Nephron (organoid): ENCODE measurements around the gene SLCO1B3.
A peak's percentile ranks its signal among the peaks of the same experiment; 100 is the strongest.

Experiments used
- H3K27ac Mint-ChIP-seq, 3 experiments: 2 replicates each; pipeline ENCODE4 v1.8.0; 2020; ENCODE audit warnings: mixed read lengths in 3 of 3, mild to moderate bottlenecking in 2 of 3, moderate library complexity in 1 of 3
- H3K27me3 Mint-ChIP-seq: 2 replicates; pipeline ENCODE4 v1.8.0; 2021; ENCODE audit warnings: low read depth, mild to moderate bottlenecking, moderate library complexity, mixed read lengths
- H3K36me3 Mint-ChIP-seq: 2 replicates; pipeline ENCODE4 v1.8.0; 2020; ENCODE audit warnings: low read depth, mixed read lengths
- H3K4me1 Mint-ChIP-seq: 2 replicates; pipeline ENCODE4 v1.8.0; 2020; ENCODE audit warnings: mixed read lengths
- H3K4me3 Mint-ChIP-seq, 3 experiments: 2 replicates each; pipeline ENCODE4 v1.8.0; 2020; ENCODE audit warnings: mild to moderate bottlenecking in 3 of 3, mixed read lengths in 3 of 3, moderate library complexity in 2 of 3
- H3K9me3 Mint-ChIP-seq: 2 replicates; pipeline ENCODE4 v1.8.0; 2020; ENCODE audit warnings: mixed read lengths
- TF ChIP-seq, protein P1 (sequence below), 3 experiments: fragments of 200-600 bp; sonication (generic); IDR thresholded peaks; one replicate each; pipeline ENCODE4 v1.5.0; 2021; ENCODE audit warnings: antibody characterized with exemption in 3 of 3; ENCODE audit not compliant: unreplicated experiment in 3 of 3

SLCO1B3 gene

DNA sequence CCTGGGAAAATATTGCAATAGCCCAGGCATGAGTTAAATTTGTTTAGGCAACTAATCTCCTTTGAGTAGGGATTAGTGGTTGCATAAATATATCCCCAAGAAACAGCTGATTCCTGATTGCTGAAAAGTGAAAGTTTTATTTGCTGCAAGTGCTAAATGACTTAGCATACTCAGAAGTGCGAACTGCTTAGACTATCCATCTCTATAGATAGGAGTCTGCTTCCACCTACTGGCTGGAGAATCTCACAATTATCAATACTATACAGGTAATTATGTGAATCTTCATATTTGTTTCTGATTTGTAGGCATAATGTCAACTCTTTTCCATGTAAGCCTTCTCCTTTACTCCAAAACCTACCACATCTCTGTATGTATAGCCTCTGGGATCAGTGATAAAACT is 12.0 kb upstream of the SLCO1B3 start:
- TF ChIP-seq, protein P1, sequence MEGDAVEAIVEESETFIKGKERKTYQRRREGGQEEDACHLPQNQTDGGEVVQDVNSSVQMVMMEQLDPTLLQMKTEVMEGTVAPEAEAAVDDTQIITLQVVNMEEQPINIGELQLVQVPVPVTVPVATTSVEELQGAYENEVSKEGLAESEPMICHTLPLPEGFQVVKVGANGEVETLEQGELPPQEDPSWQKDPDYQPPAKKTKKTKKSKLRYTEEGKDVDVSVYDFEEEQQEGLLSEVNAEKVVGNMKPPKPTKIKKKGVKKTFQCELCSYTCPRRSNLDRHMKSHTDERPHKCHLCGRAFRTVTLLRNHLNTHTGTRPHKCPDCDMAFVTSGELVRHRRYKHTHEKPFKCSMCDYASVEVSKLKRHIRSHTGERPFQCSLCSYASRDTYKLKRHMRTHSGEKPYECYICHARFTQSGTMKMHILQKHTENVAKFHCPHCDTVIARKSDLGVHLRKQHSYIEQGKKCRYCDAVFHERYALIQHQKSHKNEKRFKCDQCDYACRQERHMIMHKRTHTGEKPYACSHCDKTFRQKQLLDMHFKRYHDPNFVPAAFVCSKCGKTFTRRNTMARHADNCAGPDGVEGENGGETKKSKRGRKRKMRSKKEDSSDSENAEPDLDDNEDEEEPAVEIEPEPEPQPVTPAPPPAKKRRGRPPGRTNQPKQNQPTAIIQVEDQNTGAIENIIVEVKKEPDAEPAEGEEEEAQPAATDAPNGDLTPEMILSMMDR (IDR thresholded peaks at IDR 0.05; ENCODE audit: unreplicated experiment in 3 of 3), result peak; percentile 44 to 52 (median 47)
- H3K4me1 Mint-ChIP-seq, result no peaks in the 10 kb centered on the region
- no peaks in the 10 kb centered on the region for H3K27me3 Mint-ChIP-seq
- H3K4me3 Mint-ChIP-seq, result no peak overlapping the region
- H3K9me3 Mint-ChIP-seq, result no peaks in the 10 kb centered on the region
- H3K36me3 Mint-ChIP-seq, result no peaks in the 10 kb centered on the region
- no peak overlapping the region for H3K27ac Mint-ChIP-seq

DNA sequence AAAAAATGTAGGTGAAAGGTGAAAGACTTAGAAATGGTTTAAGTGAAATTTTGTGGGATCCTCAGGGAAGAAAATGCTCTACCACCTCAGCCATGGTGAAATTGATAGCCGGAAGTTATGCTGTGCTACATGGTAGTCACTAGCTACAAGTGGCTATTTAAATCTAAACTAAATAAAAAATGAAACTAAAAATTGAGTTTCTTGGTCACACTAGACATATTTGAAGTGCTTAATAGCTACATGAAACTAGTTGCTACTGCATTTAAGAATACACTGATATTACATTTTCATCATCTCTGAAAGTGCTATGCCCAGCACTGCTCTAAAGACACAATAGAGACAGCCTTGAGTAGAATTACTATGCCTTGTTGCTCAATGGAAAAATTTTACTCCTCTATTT is 10.3 kb upstream of the SLCO1B3 start:
- H3K27ac Mint-ChIP-seq, result no peak overlapping the region
- no peaks in the 10 kb centered on the region for H3K9me3 Mint-ChIP-seq
- no peak overlapping the region for H3K4me3 Mint-ChIP-seq
- no peaks in the 10 kb centered on the region for H3K27me3 Mint-ChIP-seq
- TF ChIP-seq, protein P1 (IDR thresholded peaks at IDR 0.05; ENCODE audit: unreplicated experiment in 3 of 3), result no peak
- H3K36me3 Mint-ChIP-seq, result no peaks in the 10 kb centered on the region
- H3K4me1 Mint-ChIP-seq, result no peaks in the 10 kb centered on the region

DNA sequence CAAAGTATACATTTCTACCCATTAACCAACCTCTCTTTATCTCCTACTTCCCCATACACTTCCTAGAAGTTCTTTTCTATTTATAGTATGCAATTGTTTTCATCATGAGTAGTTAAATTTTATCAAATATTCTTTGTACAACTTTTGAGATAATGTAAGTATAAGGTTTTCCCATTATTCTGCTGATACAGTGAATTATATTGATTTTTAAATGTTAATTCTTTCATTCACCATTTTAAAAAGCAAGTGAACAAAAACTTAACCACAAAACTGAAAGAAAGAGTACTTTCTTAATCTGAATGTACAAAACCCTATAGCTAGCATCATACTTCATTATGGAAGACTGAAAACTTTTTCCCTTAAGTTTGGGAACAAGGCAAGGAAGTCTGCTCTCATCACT is 9.5 kb upstream of the SLCO1B3 start:
- Mint-ChIP-seq H3K27me3 (no peaks in the 10 kb centered on the region), H3K36me3 (no peaks in the 10 kb centered on the region), H3K9me3 (no peaks in the 10 kb centered on the region), H3K27ac (no peak overlapping the region), H3K4me3 (no peak overlapping the region), H3K4me1 (no peaks in the 10 kb centered on the region)
- TF ChIP-seq, protein P1 (IDR thresholded peaks at IDR 0.05; ENCODE audit: unreplicated experiment in 3 of 3), result no peak

DNA sequence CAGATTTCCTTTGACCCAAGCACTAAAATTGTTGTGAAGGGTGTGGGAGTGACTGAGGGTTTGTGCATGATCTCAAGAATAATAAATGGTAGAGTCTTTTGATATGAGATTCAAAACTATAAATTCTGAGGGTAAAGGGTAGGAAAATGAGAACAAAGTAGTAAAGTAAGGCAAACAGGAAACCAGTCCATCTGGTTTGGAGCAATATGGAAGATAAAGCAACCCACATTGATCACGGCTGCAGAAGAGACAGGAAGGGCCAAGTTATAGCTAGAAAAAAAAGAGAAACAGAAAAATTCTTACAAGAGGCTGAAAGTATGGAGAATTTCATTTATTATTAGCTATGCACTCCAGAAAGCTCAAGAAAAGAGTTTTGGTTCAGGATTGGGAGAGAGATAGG is 4.6 kb upstream of the SLCO1B3 start:
- no peaks in the 10 kb centered on the region for H3K9me3 Mint-ChIP-seq
- no peak overlapping the region for H3K4me3 Mint-ChIP-seq
- H3K36me3 Mint-ChIP-seq, result no peaks in the 10 kb centered on the region
- H3K27me3 Mint-ChIP-seq, result no peaks in the 10 kb centered on the region
- H3K4me1 Mint-ChIP-seq, result no peaks in the 10 kb centered on the region
- TF ChIP-seq, protein P1 (IDR thresholded peaks at IDR 0.05; ENCODE audit: unreplicated experiment in 3 of 3), result no peak
- no peak overlapping the region for H3K27ac Mint-ChIP-seq

DNA sequence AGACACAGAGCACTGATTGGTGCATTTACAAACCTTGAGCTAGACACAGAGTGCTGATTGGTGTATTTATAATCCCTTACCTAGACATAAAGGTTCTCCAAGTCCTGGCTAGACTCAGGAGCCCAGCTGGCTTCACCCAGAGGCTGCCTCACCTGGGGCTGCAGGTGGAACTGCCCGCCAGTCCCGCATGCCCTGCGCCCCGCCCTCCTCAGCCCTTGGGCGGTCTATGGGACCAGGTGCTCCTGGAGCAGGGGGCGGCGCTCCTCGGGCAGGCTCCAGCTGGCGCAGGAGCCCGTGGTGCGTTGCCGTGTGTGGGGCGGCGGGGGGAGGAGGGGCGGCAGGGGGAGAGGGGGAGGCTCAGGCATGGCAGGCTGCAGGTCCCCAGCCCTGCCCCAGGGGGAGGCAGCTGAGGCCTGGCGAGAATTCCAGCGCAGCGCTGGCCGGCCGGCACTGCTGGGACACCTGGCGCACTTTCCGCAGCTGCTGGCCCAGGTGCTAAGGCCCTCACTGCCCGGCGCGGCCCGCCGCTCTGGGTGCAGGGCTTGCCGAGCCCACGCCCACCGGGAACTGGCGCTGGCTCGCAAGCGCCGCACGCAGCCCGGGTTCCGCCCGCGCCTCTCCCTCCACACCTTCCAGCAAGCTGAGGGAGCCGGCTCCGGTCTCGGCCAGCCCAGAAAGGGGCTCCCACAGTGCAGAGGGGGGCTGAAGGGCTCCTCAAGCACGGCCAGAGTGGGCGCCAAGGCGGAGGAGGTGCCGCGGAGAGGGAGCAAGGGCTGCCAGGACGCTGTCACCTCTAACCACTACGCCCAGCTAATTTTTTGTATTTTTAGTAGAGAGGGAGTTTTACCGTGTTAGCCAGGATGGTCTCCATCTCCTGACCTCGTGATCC is 3.1 kb upstream of the SLCO1B3 start:
- Mint-ChIP-seq H3K27ac (no peak overlapping the region), H3K4me3 (no peak overlapping the region), H3K27me3 (no peaks in the 10 kb centered on the region), H3K4me1 (no peaks in the 10 kb centered on the region), H3K36me3 (no peaks in the 10 kb centered on the region), H3K9me3 (no peaks in the 10 kb centered on the region)
- TF ChIP-seq, protein P1 (IDR thresholded peaks at IDR 0.05; ENCODE audit: unreplicated experiment in 3 of 3), result no peak

DNA sequence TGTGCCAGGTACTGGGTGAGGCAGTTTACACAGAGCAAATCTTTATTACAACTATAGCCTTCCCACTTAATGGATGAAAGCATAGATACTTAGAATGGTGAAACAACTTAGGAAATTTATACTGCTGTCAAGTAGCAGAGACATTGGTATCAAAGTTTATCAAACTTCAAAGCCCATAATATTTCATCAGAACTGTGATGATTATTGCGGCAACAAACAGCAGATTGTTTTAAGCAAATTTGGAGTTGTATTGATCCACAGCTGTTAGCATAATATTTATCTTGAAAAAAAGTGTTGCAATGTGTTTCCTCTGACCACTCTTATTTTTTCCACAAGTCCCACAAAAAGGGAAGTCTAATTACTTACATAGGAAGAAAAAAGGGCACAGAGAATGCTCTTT is 2.0 kb upstream of the SLCO1B3 start:
- no peak overlapping the region for H3K27ac Mint-ChIP-seq
- no peaks in the 10 kb centered on the region for H3K36me3 Mint-ChIP-seq
- no peaks in the 10 kb centered on the region for H3K4me1 Mint-ChIP-seq
- TF ChIP-seq, protein P1 (IDR thresholded peaks at IDR 0.05; ENCODE audit: unreplicated experiment in 3 of 3), result no peak
- H3K9me3 Mint-ChIP-seq, result no peaks in the 10 kb centered on the region
- no peaks in the 10 kb centered on the region for H3K27me3 Mint-ChIP-seq
- H3K4me3 Mint-ChIP-seq, result no peak overlapping the region
